Brain microvascular endothelial cell (primary cell): ENCODE measurements around the gene NCAPG.
A peak's percentile ranks its signal among the peaks of the same experiment; 100 is the strongest.

ENCODE experiments used
- DNase-seq: peaks from one replicate; pipeline ENCODE4 v3.0.0-alpha.2; 2020
- H3K27ac ChIP-seq: fragments of 250-450 bp; sonication (Bioruptor Pico); 2 replicates; pipeline ENCODE4 v1.5.1; 2020; ENCODE audit warnings: mild to moderate bottlenecking, moderate library complexity
- H3K27me3 ChIP-seq: fragments of 250-450 bp; sonication (Bioruptor Pico); replicated peaks from 2 replicates; pipeline ENCODE4 v1.5.1; 2020; ENCODE audit warnings: mild to moderate bottlenecking
- H3K36me3 ChIP-seq: fragments of 250-450 bp; sonication (Bioruptor Pico); replicated peaks from 2 replicates; pipeline ENCODE4 v1.5.1; 2020; ENCODE audit warnings: mild to moderate bottlenecking
- H3K4me3 ChIP-seq: 2 replicates; pipeline ENCODE4 v1.5.1; 2011; ENCODE audit warnings: low read depth, mild to moderate bottlenecking, control low read depth, low read length, moderate library complexity
- in situ Hi-C: cut with HindIII; loops from 2 replicates; pipeline ENCODE4 v1.10.0; 2017; ENCODE audit warnings: low sequenced_read_pairs, low pct_ligation_motif_present
- TF ChIP-seq, protein P1 (sequence below): IDR thresholded peaks from 2 replicates; pipeline ENCODE4 v1.5.1; 2011; ENCODE audit warnings: low read depth, mild to moderate bottlenecking, moderate library complexity, low read length, control low read depth, inconsistent platforms; ENCODE audit errors: missing control alignments

NCAPG gene

DNA sequence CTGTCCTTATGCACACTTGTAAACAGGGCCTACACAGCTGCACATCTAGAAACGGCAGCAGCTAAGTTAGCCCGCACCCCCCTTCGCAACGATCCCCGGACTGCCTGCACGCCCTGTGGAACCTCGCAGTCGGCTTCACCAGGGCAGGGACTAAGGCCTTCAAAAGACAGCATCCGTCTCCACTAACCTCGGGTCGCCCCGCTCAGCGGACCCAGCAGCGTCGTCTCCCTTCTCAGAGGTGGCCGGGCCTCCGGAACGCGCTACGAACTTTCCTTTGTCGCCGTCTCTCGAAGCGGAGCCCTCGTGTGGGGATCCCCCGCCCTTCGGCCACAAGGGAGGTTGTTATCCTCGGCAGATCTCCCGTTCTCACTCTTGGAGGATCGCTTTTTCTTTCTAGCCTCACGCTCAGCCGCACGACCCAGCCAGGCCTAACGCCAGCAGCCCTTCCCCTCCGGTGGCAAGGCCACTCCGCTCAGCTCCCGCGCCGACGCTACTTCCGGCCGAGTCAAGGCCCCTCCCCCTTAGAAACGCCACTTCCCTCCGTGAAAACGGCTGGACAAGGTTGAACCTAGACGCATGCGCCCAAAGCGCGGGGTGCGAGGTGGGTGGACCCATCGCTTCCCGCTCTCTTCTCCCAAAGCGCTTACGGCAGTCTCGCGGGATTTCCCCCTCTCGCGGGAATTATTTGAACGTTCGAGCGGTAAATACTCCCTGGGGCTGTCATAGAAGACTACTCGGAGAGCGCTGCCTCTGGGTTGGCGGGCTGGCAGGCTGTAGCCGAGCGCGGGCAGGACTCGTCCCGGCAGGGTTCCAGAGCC, at the start of gene NCAPG, which contains the start of gene DCAF16:
Gene NCAPG (plus strand): TSS at position 720 of the 818 bp plus-strand sequence. CDS start 99 bp downstream, outside the sequence.
Gene DCAF16 (minus strand): TSS at position 498 of the 818 bp plus-strand sequence. CDS start 6,616 bp downstream, outside the sequence.
- Histone ChIP-seq H3K27me3 (no peaks in the 10 kb centered on the region), H3K4me3 (peak within 1 kb of the TSS; percentile 90), H3K36me3 (no peaks in the 10 kb centered on the region), H3K27ac (peak within 1 kb of the TSS; percentile 78)
- in situ Hi-C loops: no loop called here
- TF ChIP-seq, protein P1, sequence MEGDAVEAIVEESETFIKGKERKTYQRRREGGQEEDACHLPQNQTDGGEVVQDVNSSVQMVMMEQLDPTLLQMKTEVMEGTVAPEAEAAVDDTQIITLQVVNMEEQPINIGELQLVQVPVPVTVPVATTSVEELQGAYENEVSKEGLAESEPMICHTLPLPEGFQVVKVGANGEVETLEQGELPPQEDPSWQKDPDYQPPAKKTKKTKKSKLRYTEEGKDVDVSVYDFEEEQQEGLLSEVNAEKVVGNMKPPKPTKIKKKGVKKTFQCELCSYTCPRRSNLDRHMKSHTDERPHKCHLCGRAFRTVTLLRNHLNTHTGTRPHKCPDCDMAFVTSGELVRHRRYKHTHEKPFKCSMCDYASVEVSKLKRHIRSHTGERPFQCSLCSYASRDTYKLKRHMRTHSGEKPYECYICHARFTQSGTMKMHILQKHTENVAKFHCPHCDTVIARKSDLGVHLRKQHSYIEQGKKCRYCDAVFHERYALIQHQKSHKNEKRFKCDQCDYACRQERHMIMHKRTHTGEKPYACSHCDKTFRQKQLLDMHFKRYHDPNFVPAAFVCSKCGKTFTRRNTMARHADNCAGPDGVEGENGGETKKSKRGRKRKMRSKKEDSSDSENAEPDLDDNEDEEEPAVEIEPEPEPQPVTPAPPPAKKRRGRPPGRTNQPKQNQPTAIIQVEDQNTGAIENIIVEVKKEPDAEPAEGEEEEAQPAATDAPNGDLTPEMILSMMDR: no peak
- peak; percentile 99 for DNase-seq

- Histone ChIP-seq H3K27me3 (no peaks in the 10 kb centered on the region), H3K36me3 (no peaks in the 10 kb centered on the region), H3K4me3 (no peak overlapping the region), H3K27ac (no peak overlapping the region)
- no peak for DNase-seq
- TF ChIP-seq, protein P1: no peak
- in situ Hi-C loops: no loop called here
Observed at GRCh38 chr4:17761062-17761461, 49.7 kb upstream of the NCAPG start.

GRCh38 chr4:17762726-17763125, 48.1 kb upstream of the NCAPG start:
- no peak overlapping the region for H3K27ac ChIP-seq
- no peak overlapping the region for H3K4me3 ChIP-seq
- TF ChIP-seq, protein P1: peak; percentile 46
- no peaks in the 10 kb centered on the region for H3K36me3 ChIP-seq
- DNase-seq: no peak
- no peaks in the 10 kb centered on the region for H3K27me3 ChIP-seq
- in situ Hi-C loops: no loop called here

DNA sequence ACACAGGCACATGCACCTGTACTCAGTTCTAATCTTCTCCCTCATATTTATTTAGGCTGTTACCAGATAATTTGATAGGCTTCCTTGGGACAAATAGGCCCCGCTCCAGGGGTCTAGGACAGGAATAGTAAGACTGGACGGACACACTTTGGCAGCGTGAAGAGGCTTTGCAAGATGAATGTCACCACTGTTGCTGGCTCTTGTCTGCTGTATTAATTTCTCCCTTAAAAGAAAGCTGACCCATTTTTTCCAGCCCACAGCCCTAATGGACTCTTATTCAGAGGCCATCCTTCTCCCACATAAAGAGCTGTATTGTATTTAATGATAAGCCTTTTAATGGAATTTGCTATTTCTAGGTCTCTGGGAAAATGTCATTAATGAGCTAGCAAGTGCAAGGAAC, 47.4 kb upstream of the NCAPG start:
- Histone ChIP-seq H3K36me3 (no peaks in the 10 kb centered on the region), H3K27ac (no peak overlapping the region), H3K4me3 (no peak overlapping the region), H3K27me3 (no peaks in the 10 kb centered on the region)
- TF ChIP-seq, protein P1: no peak
- in situ Hi-C loops: no loop called here
- no peak for DNase-seq

DNA sequence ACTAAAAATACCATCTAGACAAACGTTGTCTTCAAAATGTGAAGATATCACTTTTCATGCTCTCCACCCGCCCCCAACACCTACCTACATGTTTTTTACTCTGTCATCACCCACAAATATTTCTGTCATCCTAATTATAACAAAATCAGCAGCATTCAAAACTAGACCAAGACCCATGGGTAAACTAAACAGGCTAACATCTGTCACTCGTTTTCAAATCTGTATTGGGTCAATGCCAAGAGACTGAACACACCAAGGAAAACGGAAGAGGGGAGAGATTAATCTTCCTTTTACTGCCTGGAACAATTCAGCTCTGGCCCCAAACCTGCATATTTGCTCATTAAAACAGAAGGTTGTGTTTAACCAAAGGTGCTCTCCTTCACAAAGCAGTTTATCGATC, 46.8 kb upstream of the NCAPG start:
- TF ChIP-seq, protein P1: no peak
- no peak overlapping the region for H3K4me3 ChIP-seq
- in situ Hi-C loops: no loop called here
- H3K27me3 ChIP-seq: no peaks in the 10 kb centered on the region
- no peaks in the 10 kb centered on the region for H3K36me3 ChIP-seq
- no peak overlapping the region for H3K27ac ChIP-seq
- no peak for DNase-seq
